Muscle layer of colon (tissue), 2 donors: ENCODE measurements around the gene HRNR.
A peak's percentile ranks its signal among the peaks of the same experiment; 100 is the strongest.

Source experiments
- H3K27ac ChIP-seq: one replicate; pipeline ENCODE4 v1.7.0; 2013; ENCODE audit warnings: low read depth, mild to moderate bottlenecking, low read length, moderate library complexity
- H3K27me3 ChIP-seq, 2 donors: one replicate each; pipeline ENCODE4 v1.7.0; 2013; ENCODE audit warnings: low read length in 2 of 2, mild to moderate bottlenecking in 2 of 2; ENCODE audit not compliant: insufficient read depth in 2 of 2, control insufficient read depth in 1 of 2
- H3K36me3 ChIP-seq: one replicate; pipeline ENCODE4 v1.7.0; 2013; ENCODE audit warnings: mild to moderate bottlenecking, low read length; ENCODE audit not compliant: insufficient read depth
- H3K4me1 ChIP-seq: one replicate; pipeline ENCODE4 v1.7.0; 2013; ENCODE audit warnings: mild to moderate bottlenecking, low read length; ENCODE audit not compliant: insufficient read depth
- H3K4me3 ChIP-seq, 2 donors: one replicate each; pipeline ENCODE4 v1.7.0; 2013; ENCODE audit warnings: low read length in 2 of 2, low read depth in 1 of 2, mild to moderate bottlenecking in 1 of 2, moderate library complexity in 1 of 2
- H3K9ac ChIP-seq: one replicate; pipeline ENCODE4 v1.7.0; 2013; ENCODE audit warnings: low read length
- H3K9me3 ChIP-seq: one replicate; pipeline ENCODE4 v1.7.0; 2013; ENCODE audit warnings: mild to moderate bottlenecking, low read length
- donor health status: abdominal sarcoma.
- donor health status: Adenocarcinoma of cecum.

The HRNR gene

DNA sequence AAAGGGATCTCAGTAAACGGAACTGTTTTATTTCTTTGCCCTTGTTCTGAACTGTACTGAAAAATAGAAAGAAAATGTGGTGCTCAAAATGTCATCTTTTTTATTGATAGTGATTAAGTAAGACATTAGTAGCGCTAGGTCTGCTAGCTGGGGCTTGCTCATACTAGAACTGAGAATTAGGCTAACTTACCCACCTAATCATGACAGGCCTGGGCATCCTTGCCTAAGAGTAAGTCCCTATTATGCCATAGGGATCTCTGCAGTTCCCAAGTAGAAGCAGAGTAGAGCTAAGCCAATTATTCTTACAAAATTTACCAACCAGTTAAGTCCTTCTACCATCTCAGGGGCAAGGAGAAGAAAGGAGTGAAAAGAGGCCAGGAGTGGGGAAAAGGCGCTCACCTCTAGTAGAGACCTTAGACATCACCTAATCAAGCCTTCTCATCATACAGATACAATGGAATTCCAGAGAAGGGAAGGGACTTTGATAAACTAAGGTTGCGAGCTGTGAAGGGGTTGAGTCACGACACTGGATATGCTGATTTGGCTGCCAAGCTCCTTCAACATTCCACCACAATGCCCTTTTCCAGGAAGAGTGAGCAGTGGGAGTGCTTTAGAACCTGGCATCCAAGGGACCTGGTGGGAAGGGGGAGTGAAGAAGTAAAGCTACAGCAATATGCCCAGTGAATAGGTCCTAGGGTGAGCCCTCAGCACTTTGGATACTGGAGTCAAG is 37.3 kb downstream of the HRNR start:
- Histone ChIP-seq H3K9me3 (no peaks in the 10 kb centered on the region), H3K27me3 (no peaks in the 10 kb centered on the region), H3K27ac (no peak overlapping the region), H3K4me1 (peaks cover 55% of the 10 kb centered on the region), H3K36me3 (no peaks in the 10 kb centered on the region), H3K4me3 (no peak overlapping the region), H3K9ac (no peak overlapping the region)

GRCh38 chr1:152185544-152186391 is 38.2 kb downstream of the HRNR start:
- Histone ChIP-seq H3K4me3 (no peak overlapping the region), H3K9me3 (no peaks in the 10 kb centered on the region), H3K27me3 (no peaks in the 10 kb centered on the region), H3K36me3 (no peaks in the 10 kb centered on the region), H3K27ac (peak overlapping the region; percentile 71), H3K9ac (no peak overlapping the region), H3K4me1 (peaks cover 55% of the 10 kb centered on the region)

DNA sequence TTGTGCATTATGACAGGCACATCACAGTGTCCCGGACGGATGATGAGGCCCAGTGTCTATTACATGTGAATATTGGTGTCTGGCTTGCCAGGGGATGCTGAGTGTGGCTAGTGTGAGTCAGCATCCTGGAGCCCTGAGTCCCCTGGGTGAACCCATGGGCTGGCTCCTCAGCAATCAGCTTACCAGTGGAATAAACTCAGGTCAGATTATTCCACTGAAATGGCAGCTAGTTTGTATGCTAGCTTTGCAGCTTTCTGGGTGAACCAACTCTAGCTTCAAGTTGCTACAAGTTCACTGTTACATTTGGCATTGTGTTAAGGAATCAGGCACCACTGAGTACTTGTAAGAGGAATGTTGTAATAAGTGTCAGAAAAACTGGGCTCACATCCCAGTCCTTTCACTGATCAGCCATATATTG is 41.0 kb downstream of the HRNR start:
- Histone ChIP-seq H3K9me3 (no peaks in the 10 kb centered on the region), H3K36me3 (no peaks in the 10 kb centered on the region), H3K27ac (no peak overlapping the region), H3K4me1 (peaks cover 55% of the 10 kb centered on the region), H3K9ac (no peak overlapping the region), H3K4me3 (no peak overlapping the region), H3K27me3 (no peaks in the 10 kb centered on the region)

GRCh38 chr1:152182431-152182830 is 41.6 kb downstream of the HRNR start:
- Histone ChIP-seq H3K27ac (no peak overlapping the region), H3K27me3 (no peaks in the 10 kb centered on the region), H3K9me3 (no peaks in the 10 kb centered on the region), H3K9ac (no peak overlapping the region), H3K4me3 (no peak overlapping the region), H3K36me3 (no peaks in the 10 kb centered on the region), H3K4me1 (peaks cover 52% of the 10 kb centered on the region)

- Histone ChIP-seq H3K9ac (no peak overlapping the region), H3K4me1 (peaks cover 23% of the 10 kb centered on the region), H3K4me3 (no peak overlapping the region), H3K27me3 (no peaks in the 10 kb centered on the region), H3K9me3 (no peaks in the 10 kb centered on the region), H3K36me3 (no peaks in the 10 kb centered on the region), H3K27ac (no peak overlapping the region)
These were observed 44.4 kb downstream of the HRNR start for GRCh38 chr1:152179566-152179965.

GRCh38 chr1:152170287-152170905 is 53.6 kb downstream of the HRNR start:
- no peaks in the 10 kb centered on the region for H3K9me3 ChIP-seq
- H3K4me1 ChIP-seq: peaks cover 28% of the 10 kb centered on the region
- no peaks in the 10 kb centered on the region for H3K27me3 ChIP-seq
- H3K36me3 ChIP-seq: no peaks in the 10 kb centered on the region
- H3K27ac ChIP-seq: no peak overlapping the region
- H3K9ac ChIP-seq: no peak overlapping the region
- H3K4me3 ChIP-seq: no peak overlapping the region

GRCh38 chr1:152169366-152170025 is 54.5 kb downstream of the HRNR start:
- Histone ChIP-seq H3K27me3 (no peaks in the 10 kb centered on the region), H3K4me1 (peaks cover 28% of the 10 kb centered on the region), H3K27ac (no peak overlapping the region), H3K9ac (no peak overlapping the region), H3K36me3 (no peaks in the 10 kb centered on the region), H3K4me3 (no peak overlapping the region), H3K9me3 (no peaks in the 10 kb centered on the region)

- Histone ChIP-seq H3K4me3 (no peak overlapping the region), H3K9ac (no peak overlapping the region), H3K36me3 (no peaks in the 10 kb centered on the region), H3K27ac (no peak overlapping the region), H3K4me1 (peaks cover 28% of the 10 kb centered on the region), H3K9me3 (no peaks in the 10 kb centered on the region), H3K27me3 (no peaks in the 10 kb centered on the region)
These were observed 55.5 kb downstream of the HRNR start for GRCh38 chr1:152168535-152168868.

- Histone ChIP-seq H3K9me3 (no peaks in the 10 kb centered on the region), H3K27me3 (no peaks in the 10 kb centered on the region), H3K27ac (no peak overlapping the region), H3K36me3 (no peaks in the 10 kb centered on the region), H3K9ac (no peak overlapping the region), H3K4me1 (peaks cover 28% of the 10 kb centered on the region), H3K4me3 (no peak overlapping the region)
These were observed 56.0 kb downstream of the HRNR start for GRCh38 chr1:152167835-152168534.

DNA sequence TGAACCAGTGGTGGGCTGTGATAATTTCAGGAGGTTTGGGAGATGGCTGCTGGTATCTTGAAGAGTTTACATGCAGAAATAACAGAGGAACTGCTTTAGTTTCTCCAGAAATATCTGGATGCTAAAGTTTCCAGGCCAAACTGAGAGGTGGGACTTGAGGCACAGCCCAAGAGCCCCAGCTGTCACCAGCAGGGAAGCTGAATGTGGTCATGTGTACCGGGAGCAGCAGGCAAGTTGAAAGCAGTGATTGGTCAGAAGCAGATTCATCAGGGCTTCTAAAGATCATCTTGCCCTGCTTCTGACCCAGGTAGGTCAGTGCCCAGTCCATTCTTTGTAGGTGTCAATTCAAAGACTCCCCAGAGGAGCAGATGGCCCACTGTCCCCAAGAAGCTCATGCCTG is 57.0 kb downstream of the HRNR start:
- Histone ChIP-seq H3K36me3 (no peaks in the 10 kb centered on the region), H3K27ac (no peak overlapping the region), H3K9ac (no peak overlapping the region), H3K9me3 (no peaks in the 10 kb centered on the region), H3K4me1 (peaks cover 28% of the 10 kb centered on the region), H3K4me3 (no peak overlapping the region), H3K27me3 (no peaks in the 10 kb centered on the region)
